ENCODE results near the gene CPD. TPM values are rescaled to one million over a fixed set of nuclear protein-coding genes. Genes with fewer than 3 reads are reported as not detected.

Gene CPD
- total and polyA plus RNA-seq, 2 of the 13 experiments (the other 11 are each of a cell fraction or from before 2014, with no cell fraction given) = 46.1 to 72.3 TPM

DNA sequence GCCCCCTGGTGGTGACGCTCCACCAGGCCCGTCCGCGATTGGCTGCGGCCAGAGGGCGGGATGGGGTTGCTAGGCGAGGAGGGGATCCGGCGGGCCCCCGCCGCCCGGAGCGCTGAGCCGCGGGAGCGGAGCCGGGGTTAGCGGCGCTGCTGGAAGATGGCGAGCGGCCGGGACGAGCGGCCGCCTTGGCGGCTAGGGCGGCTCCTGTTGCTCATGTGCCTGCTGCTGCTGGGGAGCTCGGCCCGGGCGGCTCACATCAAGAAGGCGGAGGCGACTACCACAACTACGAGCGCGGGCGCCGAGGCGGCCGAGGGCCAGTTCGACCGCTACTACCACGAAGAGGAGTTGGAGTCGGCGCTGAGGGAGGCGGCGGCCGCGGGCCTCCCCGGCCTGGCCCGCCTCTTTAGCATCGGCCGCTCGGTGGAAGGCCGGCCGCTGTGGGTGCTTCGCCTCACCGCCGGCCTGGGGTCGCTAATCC, at the start of gene CPD (continued):
- TF ChIP-seq PATZ1 (CRISPR knock-in tag; IDR thresholded peaks at IDR 0.05) (peak; percentile 94), ZNF101 (CRISPR knock-in tag; IDR thresholded peaks at IDR 0.05; ENCODE audit: borderline replicate concordance, low read depth) (no peak), RORA (CRISPR knock-in tag; IDR thresholded peaks at IDR 0.05) (no peak), MATR3 (CRISPR knock-in tag; IDR thresholded peaks at IDR 0.05) (no peak), ZBTB46 (CRISPR knock-in tag; IDR thresholded peaks at IDR 0.05; ENCODE audit: borderline replicate concordance) (no peak), ZFY (CRISPR knock-in tag; IDR thresholded peaks at IDR 0.05) (peak; percentile 86), ZNF777 (CRISPR knock-in tag; IDR thresholded peaks at IDR 0.05) (no peak; the same call in 1 of the 2 replicates), KLF16 (CRISPR knock-in tag; IDR thresholded peaks at IDR 0.05) (peak in 1 of 2 experiments; percentile 30; a peak in 1 of 4 replicates), PCBP1 (IDR thresholded peaks at IDR 0.05; ENCODE audit: borderline replicate concordance, low read depth, low read length) (no peak), SSRP1 (CRISPR knock-in tag; IDR thresholded peaks at IDR 0.05) (no peak), MED8 (CRISPR knock-in tag; IDR thresholded peaks at IDR 0.05; ENCODE audit: insufficient replicate concordance) (peak; percentile 42), MLX (CRISPR knock-in tag; IDR thresholded peaks at IDR 0.05) (no peak), TBP (CRISPR knock-in tag; IDR thresholded peaks at IDR 0.05) (no peak), CBFB (CRISPR knock-in tag; IDR thresholded peaks at IDR 0.05) (0 out of 2 replicates have a peak, but pooled peaks have one; percentile 66), HNRNPUL1 (IDR thresholded peaks at IDR 0.05; ENCODE audit: low read depth, low read length) (no peak), ZNF331 (CRISPR knock-in tag; IDR thresholded peaks at IDR 0.05) (0 out of 2 replicates have a peak, but pooled peaks have one; percentile 27), ZNF550 (CRISPR knock-in tag; IDR thresholded peaks at IDR 0.05; ENCODE audit: borderline replicate concordance) (0 out of 2 replicates have a peak, but pooled peaks have one; percentile 52), CREB1 (IDR thresholded peaks at IDR 0.05) (peak; percentile 77; the same call in 1 of the 2 replicates), CREB1 (CRISPR knock-in tag; IDR thresholded peaks at IDR 0.05) (peak; percentile 88; the same call in 1 of the 2 replicates), SMARCE1 (IDR thresholded peaks at IDR 0.05; ENCODE audit: borderline replicate concordance) (no peak), SOX13 (IDR thresholded peaks at IDR 0.05) (no peak), SOX13 (CRISPR knock-in tag; conservative IDR thresholded peaks at IDR 0.05 in 1 of 2, IDR thresholded peaks at IDR 0.05 in 1 of 2) (0 out of 4 replicates have a peak, but pooled peaks of 1 of the 2 experiments have one; percentile 20), RFXANK (CRISPR knock-in tag; IDR thresholded peaks at IDR 0.05) (no peak), KLF12 (CRISPR knock-in tag; IDR thresholded peaks at IDR 0.05; ENCODE audit: borderline replicate concordance) (no peak), ZNF782 (CRISPR knock-in tag; IDR thresholded peaks at IDR 0.05; ENCODE audit: borderline replicate concordance) (no peak), MAX (IDR thresholded peaks at IDR 0.05) (no peak)
